ENCODE data around the gene CLIP4.

GRCh38 chr2:29209551-29209950 lies 94.3 kb downstream of the CLIP4 start:
- TF ChIP-seq GATA3 (IDR thresholded peaks at IDR 0.05; ENCODE audit: borderline replicate concordance): no peak
- TF ChIP-seq CHD2 (IDR thresholded peaks at IDR 0.05; ENCODE audit: low read length, partially characterized antibody): no peak
- TF ChIP-seq EP300 (IDR thresholded peaks at IDR 0.05): no peak
- TF ChIP-seq CTCF (IDR thresholded peaks at IDR 0.05): no peak
- TF ChIP-seq NR3C1 (IDR thresholded peaks at IDR 0.05): no peak
- TF ChIP-seq RAD21 (conservative IDR thresholded peaks at IDR 0.05 in 1 of 2, IDR thresholded peaks at IDR 0.05 in 1 of 2): no peak
- no peak for TF ChIP-seq MAFK (IDR thresholded peaks at IDR 0.05; ENCODE audit: partially characterized antibody)
- TF ChIP-seq POLR2A (IDR thresholded peaks at IDR 0.05; ENCODE audit: low read length): no peak
- no peak for TF ChIP-seq SREBF2 (IDR thresholded peaks at IDR 0.05)
- TF ChIP-seq CEBPB (IDR thresholded peaks at IDR 0.05): no peak

Data from A549 (cell line).